ENCODE measurements around the gene CAD.

CAD gene

GRCh38 chr2:27223416-27223815, 6.2 kb downstream of the CAD start:
- DNase-seq (ENCODE audit: low spot score), result no peak

DNA sequence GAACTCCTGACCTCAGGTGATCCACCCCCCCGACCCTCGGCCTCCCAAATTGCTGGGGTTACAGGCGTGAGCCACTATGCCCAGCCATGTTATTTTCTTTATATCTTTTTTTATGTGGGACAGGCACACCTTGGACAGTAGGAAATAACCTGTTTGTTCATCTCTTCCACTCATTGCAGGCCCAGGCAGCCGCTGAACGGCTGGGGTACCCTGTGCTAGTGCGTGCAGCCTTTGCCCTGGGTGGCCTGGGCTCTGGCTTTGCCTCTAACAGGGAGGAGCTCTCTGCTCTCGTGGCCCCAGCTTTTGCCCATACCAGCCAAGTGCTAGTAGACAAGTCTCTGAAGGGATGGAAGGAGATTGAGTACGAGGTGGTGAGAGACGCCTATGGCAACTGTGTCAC, 8.4 kb downstream of the CAD start:
- DNase-seq (ENCODE audit: low spot score), result no peak
- no peak for FAIRE-seq

More at GRCh38 chr2:27223416-27223815, 6.2 kb downstream of the CAD start:
- FAIRE-seq, result no peak

DNA sequence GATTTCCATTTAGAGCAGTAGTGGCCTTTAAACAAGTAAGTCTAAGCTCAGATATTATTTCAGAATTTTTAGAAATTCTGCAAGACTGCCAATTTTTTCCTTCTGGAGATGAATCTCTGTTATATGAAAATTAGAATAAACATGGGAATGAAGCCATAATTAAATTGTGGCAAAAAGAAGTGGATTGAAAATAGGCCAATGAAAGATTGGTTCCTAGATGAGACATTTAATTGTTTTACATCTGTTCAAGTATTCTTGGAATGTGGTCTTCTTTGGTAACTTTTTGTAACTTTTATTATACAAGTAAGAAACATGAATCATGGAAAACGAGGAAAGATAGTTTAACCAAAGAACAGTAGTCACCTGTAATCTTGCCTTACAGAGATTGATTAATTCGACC, 10.3 kb downstream of the CAD start:
- FAIRE-seq (no peak), DNase-seq (ENCODE audit: low spot score) (no peak)

DNA sequence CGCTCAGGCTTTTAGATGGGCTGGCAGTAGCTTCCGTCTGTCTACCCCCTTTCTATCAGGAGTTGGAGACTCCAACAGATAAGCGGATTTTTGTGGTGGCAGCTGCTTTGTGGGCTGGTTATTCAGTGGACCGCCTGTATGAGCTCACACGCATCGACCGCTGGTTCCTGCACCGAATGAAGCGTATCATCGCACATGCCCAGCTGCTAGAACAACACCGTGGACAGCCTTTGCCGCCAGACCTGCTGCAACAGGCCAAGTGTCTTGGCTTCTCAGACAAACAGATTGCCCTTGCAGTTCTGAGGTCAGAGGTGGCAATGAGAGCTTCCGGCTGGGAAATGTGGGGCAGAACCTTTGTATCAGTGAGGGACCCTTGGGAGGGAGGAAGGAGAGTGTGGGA, 14.8 kb downstream of the CAD start:
- DNase-seq (ENCODE audit: low spot score), result no peak

GRCh38 chr2:27233341-27233740, 16.2 kb downstream of the CAD start:
- no peak for DNase-seq (ENCODE audit: low spot score)

More for the DNA sequence above, 14.8 kb downstream of the CAD start:
- no peak for FAIRE-seq

DNA sequence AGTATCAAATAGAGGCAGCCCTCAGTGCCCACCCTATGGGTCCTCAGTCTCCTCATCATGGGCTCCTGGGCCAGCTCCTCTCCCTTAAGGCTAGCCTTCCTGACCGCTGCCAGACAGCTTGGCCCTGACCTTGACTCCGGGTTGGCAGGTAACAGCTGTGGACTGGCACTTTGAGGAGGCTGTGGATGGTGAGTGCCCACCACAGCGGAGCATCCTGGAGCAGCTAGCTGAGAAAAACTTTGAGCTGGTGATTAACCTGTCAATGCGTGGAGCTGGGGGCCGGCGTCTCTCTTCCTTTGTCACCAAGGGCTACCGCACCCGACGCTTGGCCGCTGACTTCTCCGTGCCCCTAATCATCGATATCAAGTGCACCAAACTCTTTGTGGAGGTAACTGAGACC, 19.0 kb downstream of the CAD start:
- no peak for FAIRE-seq
- no peak for DNase-seq (ENCODE audit: low spot score)

More at GRCh38 chr2:27233341-27233740, 16.2 kb downstream of the CAD start:
- no peak for FAIRE-seq

DNA sequence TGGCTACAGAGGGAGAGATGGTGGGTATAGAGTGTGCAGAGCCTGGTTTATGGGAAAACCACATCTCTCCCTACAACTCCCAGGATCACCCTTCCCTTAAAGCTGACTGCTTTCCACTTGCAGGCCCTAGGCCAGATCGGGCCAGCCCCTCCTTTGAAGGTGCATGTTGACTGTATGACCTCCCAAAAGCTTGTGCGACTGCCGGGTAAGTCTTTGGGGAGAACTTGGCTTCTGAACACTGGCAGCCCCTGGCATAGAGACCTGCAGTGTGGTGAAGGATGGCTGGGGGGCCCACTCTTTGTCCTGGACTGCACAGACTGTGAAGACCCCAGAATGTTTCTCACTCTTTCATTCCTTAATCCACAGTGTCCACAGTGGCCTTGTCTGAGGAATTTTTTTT, 19.5 kb downstream of the CAD start:
- FAIRE-seq, result no peak
- DNase-seq (ENCODE audit: low spot score), result no peak

DNA sequence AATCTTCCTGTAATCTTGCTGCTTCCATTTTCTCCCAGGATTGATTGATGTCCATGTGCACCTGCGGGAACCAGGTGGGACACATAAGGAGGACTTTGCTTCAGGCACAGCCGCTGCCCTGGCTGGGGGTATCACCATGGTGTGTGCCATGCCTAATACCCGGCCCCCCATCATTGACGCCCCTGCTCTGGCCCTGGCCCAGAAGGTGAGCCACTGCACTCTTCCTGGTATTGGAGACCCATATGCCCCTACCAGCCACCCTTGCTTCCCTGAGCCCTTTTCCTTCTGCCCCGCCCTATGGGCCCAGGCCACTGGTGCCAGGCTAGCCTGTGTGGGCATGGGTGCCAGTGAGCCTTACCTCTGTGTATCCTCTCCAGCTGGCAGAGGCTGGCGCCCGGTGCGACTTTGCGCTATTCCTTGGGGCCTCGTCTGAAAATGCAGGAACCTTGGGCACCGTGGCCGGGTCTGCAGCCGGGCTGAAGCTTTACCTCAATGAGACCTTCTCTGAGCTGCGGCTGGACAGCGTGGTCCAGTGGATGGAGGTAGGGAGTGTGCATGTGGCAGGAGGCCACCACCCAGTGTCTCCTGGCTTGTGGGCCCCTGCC, 20.3 kb downstream of the CAD start:
- no peak for FAIRE-seq
- DNase-seq (ENCODE audit: low spot score), result no peak

DNA sequence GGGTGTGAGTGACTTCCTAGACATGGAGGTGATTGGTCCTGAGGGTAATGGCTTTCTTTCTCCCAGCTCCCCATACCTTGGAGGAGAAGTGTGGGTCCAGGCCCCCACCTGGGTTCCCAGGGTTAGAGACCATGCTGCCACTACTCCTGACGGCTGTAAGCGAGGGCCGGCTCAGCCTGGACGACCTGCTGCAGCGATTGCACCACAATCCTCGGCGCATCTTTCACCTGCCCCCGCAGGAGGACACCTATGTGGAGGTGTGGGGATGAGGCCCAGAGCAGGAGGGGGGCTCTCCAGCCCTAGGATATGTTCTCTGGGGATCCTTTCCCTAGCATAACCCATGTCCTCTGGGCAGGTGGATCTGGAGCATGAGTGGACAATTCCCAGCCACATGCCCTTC, 21.8 kb downstream of the CAD start:
- FAIRE-seq, result no peak
- DNase-seq (ENCODE audit: low spot score), result no peak

DNA sequence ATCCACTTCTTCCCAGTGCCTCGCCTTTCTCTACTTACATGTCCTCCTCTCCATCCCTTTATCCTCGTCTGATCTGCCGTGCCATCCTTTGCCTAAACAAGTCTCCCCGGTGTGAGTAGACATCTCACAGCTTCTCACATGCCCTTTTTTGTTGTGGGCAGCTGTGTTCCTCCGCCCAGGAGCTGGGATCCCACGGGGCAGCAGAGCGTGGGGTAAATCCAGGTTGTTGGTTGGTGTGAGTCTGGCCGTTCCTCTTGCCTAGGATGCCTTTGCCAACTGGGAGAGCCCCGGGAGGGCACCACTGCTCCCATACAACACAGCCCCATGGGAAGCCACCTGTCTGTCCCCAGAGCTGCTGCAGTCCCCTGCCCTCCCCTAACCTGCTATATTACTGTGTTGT, 23.2 kb downstream of the CAD start:
- no peak for FAIRE-seq
- no peak for DNase-seq (ENCODE audit: low spot score)

DNA sequence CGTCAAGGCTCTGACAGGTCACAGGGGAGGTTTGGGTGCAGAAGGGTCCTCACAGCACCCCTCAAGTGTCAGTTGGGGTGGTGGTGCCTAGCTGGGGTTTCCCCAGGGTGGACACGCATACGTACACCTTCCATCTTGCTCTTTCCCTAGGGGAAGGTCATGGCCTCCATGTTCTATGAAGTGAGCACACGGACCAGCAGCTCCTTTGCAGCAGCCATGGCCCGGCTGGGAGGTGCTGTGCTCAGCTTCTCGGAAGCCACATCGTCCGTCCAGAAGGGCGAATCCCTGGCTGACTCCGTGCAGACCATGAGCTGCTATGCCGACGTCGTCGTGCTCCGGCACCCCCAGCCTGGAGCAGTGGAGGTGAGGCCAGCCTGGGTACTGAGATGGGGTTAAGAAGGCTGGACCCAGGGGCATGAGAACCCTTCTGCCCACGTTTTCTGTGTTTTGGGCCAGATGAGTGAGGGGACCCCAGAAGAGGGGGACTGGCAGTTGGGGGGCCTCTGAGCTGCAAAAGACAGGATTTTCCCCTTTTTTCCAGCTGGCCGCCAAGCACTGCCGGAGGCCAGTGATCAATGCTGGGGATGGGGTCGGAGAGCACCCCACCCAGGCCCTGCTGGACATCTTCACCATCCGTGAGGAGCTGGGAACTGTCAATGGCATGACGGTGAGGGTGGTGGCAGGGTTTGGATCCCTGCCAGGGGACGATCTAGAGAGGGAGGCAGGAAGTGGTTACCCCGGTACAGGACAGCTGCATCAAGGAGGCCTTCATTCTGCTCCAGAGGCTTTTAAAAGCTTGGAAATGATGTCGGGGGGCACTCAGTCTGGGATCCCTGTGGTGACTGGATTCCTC, 24.8 kb downstream of the CAD start:
- DNase-seq (ENCODE audit: low spot score) (no peak), FAIRE-seq (no peak)

DNA sequence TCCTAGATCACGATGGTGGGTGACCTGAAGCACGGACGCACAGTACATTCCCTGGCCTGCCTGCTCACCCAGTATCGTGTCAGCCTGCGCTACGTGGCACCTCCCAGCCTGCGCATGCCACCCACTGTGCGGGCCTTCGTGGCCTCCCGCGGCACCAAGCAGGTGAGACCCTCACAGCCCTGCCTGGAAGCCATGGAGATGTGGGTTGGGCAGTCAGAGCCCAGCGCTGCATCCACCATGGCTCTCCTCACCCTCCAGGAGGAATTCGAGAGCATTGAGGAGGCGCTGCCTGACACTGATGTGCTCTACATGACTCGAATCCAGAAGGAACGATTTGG, 25.4 kb downstream of the CAD start:
- DNase-seq (ENCODE audit: low spot score), result no peak
- FAIRE-seq, result no peak

DNA sequence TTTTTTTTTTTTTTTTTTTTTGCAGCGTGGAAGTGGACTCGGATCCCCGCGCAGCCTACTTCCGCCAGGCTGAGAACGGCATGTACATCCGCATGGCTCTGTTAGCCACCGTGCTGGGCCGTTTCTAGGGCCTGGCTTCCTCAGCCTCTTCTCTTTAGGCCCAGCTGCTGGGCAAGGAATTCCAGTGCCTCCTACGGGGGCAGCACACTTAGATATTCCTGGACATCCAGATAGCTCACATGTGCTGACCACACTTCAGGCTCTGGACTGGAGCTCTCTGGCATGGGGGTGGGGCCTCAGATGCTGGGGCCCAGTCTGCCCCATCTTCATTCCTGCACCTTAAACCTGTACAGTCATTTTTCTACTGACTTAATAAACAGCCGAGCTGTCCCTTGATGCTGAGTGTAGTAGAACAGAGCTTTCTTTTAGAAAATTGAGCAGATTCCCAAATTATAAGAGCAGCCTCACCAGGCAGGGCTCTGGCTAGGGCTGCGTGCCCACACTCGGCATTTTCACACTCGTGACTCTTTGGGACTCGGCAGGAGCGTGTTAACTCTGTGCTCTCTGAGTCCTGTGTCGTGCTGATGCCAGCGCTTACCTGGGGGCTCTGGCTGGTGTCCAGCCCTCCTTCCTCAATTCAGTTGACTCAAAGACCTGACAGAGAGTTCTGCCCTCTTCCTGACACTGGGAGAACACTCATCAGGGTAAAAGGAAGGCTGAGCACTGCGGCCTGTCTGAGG, 26.4 kb downstream of the CAD start:
- no peak for FAIRE-seq
- DNase-seq (ENCODE audit: low spot score), result no peak

DNA sequence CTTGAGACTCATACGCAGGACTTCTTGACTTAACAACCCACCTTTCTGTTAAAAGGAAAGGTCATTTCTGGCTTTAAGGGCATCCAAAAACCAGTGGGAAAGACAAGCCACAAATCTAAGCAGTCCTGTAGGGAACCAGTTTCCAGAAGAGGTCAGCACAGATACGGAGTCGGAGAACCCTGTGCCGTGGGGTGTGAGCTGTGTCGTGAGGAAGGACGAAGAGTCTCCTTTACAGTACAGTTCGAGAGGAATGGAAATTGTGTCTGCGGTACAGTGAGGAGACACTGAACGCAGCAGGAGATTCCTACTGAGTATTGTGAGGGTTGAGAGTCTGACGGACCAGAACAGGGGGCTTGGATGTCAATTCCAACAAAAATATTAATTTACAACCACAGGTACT, 27.9 kb downstream of the CAD start:
- no peak for DNase-seq (ENCODE audit: low spot score)
- FAIRE-seq, result no peak

- FAIRE-seq (no peak), DNase-seq (ENCODE audit: low spot score) (no peak)
Measured at GRCh38 chr2:27245626-27246025, 28.5 kb downstream of the CAD start.

GRCh38 chr2:27247893-27248292, 30.7 kb downstream of the CAD start:
- FAIRE-seq, result no peak
- no peak for DNase-seq (ENCODE audit: low spot score)

- DNase-seq (ENCODE audit: low spot score), result no peak
- no peak for FAIRE-seq
Measured at GRCh38 chr2:27249159-27249890, 32.2 kb downstream of the CAD start.

GRCh38 chr2:27249891-27250651, 32.9 kb downstream of the CAD start:
- DNase-seq (ENCODE audit: low spot score), result no peak
- no peak for FAIRE-seq

DNA sequence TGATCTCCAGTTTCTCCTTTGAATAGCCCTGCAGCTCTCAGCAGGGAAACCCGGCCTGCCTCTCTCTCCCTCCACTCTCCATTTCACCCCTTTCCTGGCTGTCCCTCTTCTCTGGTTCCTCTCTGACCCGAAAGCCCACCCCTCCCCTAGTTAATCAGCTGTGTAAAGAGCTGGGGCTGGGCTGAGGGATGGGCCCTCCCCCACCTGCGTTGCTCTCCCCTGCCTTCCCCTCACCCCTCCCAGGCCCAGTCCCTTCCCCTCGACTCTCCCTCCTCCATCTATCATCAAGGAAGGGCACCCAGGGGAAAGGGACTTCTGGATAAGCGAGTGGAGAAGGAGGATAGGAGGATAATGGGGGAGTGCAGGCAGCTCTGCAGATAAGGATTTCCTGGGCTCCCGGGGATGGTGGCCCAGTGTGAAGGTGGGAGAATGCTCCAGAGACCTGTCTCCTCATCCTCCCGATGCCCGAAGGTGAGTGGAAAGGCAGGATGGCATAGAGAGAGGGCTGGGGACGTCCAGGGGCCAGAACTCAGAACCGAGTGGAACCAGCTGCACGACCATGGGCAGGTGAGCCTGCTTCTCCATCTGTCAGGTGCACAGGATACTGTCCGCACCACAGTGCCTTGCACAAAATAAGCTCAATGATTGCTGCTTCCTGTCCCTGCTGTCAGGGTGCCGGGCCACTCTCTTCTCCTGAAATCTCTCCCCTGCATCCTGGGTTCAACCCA, 33.6 kb downstream of the CAD start:
- DNase-seq (ENCODE audit: low spot score), result no peak
- no peak for FAIRE-seq

GRCh38 chr2:27251766-27252165, 34.6 kb downstream of the CAD start:
- DNase-seq (ENCODE audit: low spot score) (no peak), FAIRE-seq (no peak)

Measured in RCC 7860 (cell line).